BE2C (cell line): ENCODE data around the gene DHRS2.
"Not testable (repeated sequence)": the region's sequence is repeated elsewhere in the genome, so short reads cannot be mapped to it uniquely, and the experiment has no call there.

Experiments
- DNase-seq: peaks from one replicate; pipeline ENCODE4 v3.0.0-alpha.2; 2020
- H3K27me3 ChIP-seq: fragments of 250-450 bp; sonication (Bioruptor Pico); 2 replicates; pipeline ENCODE4 v1.5.1; 2020; ENCODE audit warnings: mild to moderate bottlenecking
- H3K36me3 ChIP-seq: fragments of 250-450 bp; sonication (Bioruptor Pico); 2 replicates; pipeline ENCODE4 v1.5.1; 2020; ENCODE audit warnings: mild to moderate bottlenecking
- H3K4me1 ChIP-seq: fragments of 250-450 bp; sonication (Bioruptor Pico); 2 replicates; pipeline ENCODE4 v1.5.1; 2020
- H3K4me3 ChIP-seq: 2 replicates; pipeline ENCODE4 v1.5.1; 2011; ENCODE audit warnings: low read depth, low read length
- H3K9me3 ChIP-seq: fragments of 250-450 bp; sonication (Bioruptor Pico); 2 replicates; pipeline ENCODE4 v1.5.1; 2020
- TF ChIP-seq, protein P1 (sequence below): IDR thresholded peaks from 2 replicates; pipeline ENCODE4 v1.5.1; 2012; ENCODE audit warnings: mild to moderate bottlenecking, low read depth, low read length

DHRS2 gene

DNA sequence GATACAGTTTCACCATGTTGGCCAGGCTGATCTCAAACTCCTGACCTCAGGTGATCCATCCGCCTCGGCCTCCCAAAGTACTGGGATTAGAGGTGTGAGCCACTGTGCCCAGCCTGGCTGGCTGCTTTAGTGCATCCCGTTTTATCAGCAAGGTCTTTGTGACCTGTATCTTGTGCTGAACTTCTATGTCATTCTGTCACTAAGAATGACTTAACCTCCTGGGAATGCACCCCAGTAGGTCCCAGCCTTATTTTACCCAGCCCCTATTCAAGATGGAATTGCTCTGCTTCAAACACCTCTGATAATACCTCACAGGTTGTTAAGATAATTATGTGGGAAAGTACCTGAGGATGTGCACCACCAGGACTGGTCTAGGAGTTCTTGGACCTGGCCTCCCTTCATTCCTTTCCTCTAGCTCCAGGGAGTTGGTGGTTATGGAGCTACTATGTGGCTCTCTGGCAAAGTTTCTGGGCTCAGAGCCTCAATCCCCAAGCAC, 31.4 kb upstream of the DHRS2 start:
- TF ChIP-seq, protein P1, sequence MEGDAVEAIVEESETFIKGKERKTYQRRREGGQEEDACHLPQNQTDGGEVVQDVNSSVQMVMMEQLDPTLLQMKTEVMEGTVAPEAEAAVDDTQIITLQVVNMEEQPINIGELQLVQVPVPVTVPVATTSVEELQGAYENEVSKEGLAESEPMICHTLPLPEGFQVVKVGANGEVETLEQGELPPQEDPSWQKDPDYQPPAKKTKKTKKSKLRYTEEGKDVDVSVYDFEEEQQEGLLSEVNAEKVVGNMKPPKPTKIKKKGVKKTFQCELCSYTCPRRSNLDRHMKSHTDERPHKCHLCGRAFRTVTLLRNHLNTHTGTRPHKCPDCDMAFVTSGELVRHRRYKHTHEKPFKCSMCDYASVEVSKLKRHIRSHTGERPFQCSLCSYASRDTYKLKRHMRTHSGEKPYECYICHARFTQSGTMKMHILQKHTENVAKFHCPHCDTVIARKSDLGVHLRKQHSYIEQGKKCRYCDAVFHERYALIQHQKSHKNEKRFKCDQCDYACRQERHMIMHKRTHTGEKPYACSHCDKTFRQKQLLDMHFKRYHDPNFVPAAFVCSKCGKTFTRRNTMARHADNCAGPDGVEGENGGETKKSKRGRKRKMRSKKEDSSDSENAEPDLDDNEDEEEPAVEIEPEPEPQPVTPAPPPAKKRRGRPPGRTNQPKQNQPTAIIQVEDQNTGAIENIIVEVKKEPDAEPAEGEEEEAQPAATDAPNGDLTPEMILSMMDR = no peak
- no peaks in the 10 kb centered on the region for H3K36me3 ChIP-seq
- no peak overlapping the region for H3K4me3 ChIP-seq
- peaks cover 8% of the 10 kb centered on the region for H3K27me3 ChIP-seq
- H3K9me3 ChIP-seq = no peaks in the 10 kb centered on the region
- H3K4me1 ChIP-seq = no peaks in the 10 kb centered on the region
- DNase-seq = no peak

DNA sequence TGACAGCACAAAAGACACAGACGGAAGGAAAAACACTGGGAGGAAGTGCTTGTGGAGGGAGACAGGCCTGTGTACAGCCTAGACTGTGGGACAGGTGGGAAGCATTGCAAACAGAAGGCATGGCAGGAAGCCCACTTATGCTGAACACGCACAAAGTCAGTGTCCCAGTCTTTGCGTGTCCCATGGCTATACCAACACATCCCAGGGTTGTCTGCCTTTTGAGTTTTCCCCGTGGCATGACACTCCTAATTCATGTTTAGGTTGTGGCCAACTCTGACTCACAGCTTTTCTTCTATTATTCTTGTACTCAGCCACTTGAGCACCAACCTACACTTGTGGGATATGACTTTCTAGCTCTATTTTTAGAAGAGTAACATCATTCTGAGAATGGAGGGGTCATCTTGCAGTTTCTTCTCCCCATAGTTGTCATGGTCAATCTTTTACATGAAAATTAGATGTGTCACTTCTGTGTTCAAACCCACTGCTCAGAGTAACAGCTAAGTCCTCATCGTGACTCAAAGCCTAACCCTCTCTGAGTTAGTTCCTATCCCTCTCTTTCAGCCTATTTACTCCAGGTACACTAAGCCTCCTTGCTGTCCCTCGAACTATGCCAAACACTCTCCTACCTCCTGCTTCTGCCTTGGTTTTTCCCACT, 30.1 kb upstream of the DHRS2 start:
- H3K36me3 ChIP-seq = no peaks in the 10 kb centered on the region
- TF ChIP-seq, protein P1 = no peak
- peaks cover 8% of the 10 kb centered on the region for H3K27me3 ChIP-seq
- H3K9me3 ChIP-seq = no peaks in the 10 kb centered on the region
- no peaks in the 10 kb centered on the region for H3K4me1 ChIP-seq
- no peak overlapping the region for H3K4me3 ChIP-seq
- DNase-seq = no peak

DNA sequence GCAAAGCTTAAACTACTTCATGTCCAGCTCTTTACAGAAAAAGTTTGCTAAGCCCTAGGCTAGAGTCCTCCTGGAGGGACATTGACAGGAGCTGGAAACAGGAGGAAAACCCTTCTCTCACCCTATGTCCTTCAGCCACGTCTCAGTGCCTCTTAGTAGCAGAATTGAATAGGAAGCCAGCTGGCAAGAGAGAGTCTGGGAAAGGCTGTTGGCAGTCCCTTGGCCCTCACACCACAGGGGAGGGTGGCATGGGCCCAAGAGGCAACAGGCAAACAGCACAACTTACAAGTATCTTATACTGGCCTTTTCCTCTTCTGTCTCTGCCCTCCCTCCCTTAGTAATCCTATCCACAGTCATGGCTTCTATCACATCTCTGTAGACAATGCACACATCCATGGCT, 27.7 kb upstream of the DHRS2 start:
- no peak for DNase-seq
- Histone ChIP-seq H3K4me3 (no peak overlapping the region), H3K27me3 (peaks cover 15% of the 10 kb centered on the region), H3K36me3 (no peaks in the 10 kb centered on the region), H3K9me3 (no peaks in the 10 kb centered on the region), H3K4me1 (no peaks in the 10 kb centered on the region)
- TF ChIP-seq, protein P1 = no peak

DNA sequence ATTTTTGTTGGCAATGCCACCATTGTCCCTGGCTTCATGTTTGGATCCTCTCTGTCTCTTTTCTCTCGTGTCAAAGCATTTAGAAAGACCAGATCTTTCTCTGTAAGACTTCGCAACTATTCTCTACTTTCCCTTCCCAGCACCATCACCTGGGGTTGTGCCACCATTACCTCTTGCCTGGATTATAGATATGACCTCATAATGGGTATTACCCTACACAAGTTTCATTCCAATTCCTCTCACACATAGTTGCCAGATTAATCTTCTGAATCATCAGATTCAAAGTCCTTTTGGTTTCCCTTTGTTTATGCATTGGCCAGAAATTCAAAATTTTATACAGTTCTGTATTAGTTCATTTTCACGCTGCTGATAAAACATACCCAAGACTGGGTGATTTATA, 27.2 kb upstream of the DHRS2 start:
- Histone ChIP-seq H3K4me1 (no peaks in the 10 kb centered on the region), H3K27me3 (peaks cover 16% of the 10 kb centered on the region), H3K36me3 (no peaks in the 10 kb centered on the region), H3K4me3 (no peak overlapping the region), H3K9me3 (no peaks in the 10 kb centered on the region)
- no peak for DNase-seq
- TF ChIP-seq, protein P1 = no peak

GRCh38 chr14:23609411-23610089, 26.6 kb upstream of the DHRS2 start:
- peaks cover 16% of the 10 kb centered on the region for H3K27me3 ChIP-seq
- not testable (repeated sequence) for DNase-seq, H3K9me3 ChIP-seq

DNA sequence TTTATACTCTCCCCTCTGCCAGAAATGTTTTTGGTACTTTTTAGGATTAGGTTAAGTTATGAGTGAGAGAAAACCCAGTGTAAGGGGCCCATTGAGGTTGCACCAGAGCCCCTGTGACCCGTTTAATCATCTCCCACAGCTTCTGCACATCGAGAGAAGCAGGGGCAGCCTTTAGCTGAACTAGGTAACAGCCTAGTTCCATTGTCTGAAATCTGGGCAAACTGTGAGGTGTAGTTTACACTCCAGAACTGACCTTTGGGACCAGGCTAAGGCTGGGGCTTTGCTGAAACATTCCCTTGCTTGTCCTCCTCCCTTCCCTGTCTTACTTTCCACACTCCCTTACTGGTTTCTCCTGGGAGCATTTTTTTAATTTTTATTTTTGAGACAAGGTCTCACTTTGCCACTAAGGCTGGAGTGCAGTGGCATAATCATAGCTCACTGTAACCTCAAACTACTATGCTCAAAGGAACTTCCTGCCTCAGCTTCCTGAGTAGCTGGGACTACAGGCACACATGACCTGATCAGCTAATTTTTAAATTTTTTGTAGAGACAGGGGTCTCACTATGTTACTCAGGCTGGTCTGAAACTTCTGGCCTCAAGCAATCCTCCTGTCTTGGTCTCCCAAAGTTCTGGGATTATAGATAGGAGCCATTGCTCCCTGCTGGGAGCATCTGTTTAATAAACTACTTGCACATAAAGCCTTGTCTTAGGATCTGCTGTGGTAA, 25.9 kb upstream of the DHRS2 start:
- H3K4me3 ChIP-seq = no peak overlapping the region
- TF ChIP-seq, protein P1 = no peak
- H3K4me1 ChIP-seq = no peaks in the 10 kb centered on the region
- no peak for DNase-seq
- peaks cover 16% of the 10 kb centered on the region for H3K27me3 ChIP-seq
- H3K9me3 ChIP-seq = no peaks in the 10 kb centered on the region
- no peaks in the 10 kb centered on the region for H3K36me3 ChIP-seq

More at GRCh38 chr14:23609411-23610089, 26.6 kb upstream of the DHRS2 start:
- H3K4me1 ChIP-seq, H3K4me3 ChIP-seq, H3K36me3 ChIP-seq: not testable (repeated sequence)
